Body of pancreas (tissue), 4 donors: ENCODE measurements around the gene ABHD8. TPM values are rescaled to one million over a fixed set of nuclear protein-coding genes. Genes with fewer than 3 reads are reported as not detected.
A peak's percentile ranks its signal among the peaks of the same experiment; 100 is the strongest.

ENCODE experiments used
- ATAC-seq: fragments of 150-250 bp; one replicate; pipeline ENCODE4 v1.9.1; 2016
- DNase-seq, 4 donors: peaks; one replicate each; pipeline ENCODE4 v3.0.0-alpha.2; 2019
- H3K27ac ChIP-seq, 4 donors: fragments of 200-600 bp; sonication (generic); 1 replicate in 3 of 4; 2 replicates in 1 of 4; pipeline versions ENCODE4 v1.5.1 to v1.6.1; 2016 to 2019; ENCODE audit warnings: mild to moderate bottlenecking in 1 of 4, mixed read lengths in 1 of 4, moderate library complexity in 1 of 4
- H3K27me3 ChIP-seq, 2 donors: fragments of 200-600 bp; sonication (generic); one replicate each; pipeline ENCODE4 v1.6.0; 2016; ENCODE audit warnings: mild to moderate bottlenecking in 1 of 2
- H3K36me3 ChIP-seq, 2 donors: fragments of 200-600 bp; sonication (generic); replicated peaks in 1 of 2; 2 replicates each; pipeline ENCODE4 v1.5.1; 2016; ENCODE audit warnings: low read depth in 2 of 2; ENCODE audit not compliant: insufficient read depth in 1 of 2
- H3K4me1 ChIP-seq: fragments of 200-600 bp; sonication (generic); one replicate; pipeline ENCODE4 v1.6.0; 2016
- H3K4me3 ChIP-seq, 2 donors: fragments of 200-600 bp; sonication (generic); 1 replicate in 1 of 2; 2 replicates in 1 of 2; pipeline ENCODE4 v1.5.1; 2016 to 2019
- H3K9me3 ChIP-seq, 3 donors: fragments of 200-600 bp; sonication (generic); 1 replicate in 2 of 3; 2 replicates in 1 of 3; pipeline ENCODE4 v1.5.1; 2016
- CTCF ChIP-seq, 7 experiments: fragments of 450-650 bp in 4 of 7; fragments of 200-600 bp in 3 of 7; sonication (generic) in 3 of 7; IDR thresholded peaks; one replicate each; pipeline ENCODE4 v1.5.1; 2016 to 2019; ENCODE audit warnings: antibody characterized with exemption in 7 of 7
- POLR2A ChIP-seq, 3 donors: fragments of 450-650 bp; IDR thresholded peaks; one replicate each; pipeline ENCODE4 v1.6.1; 2016; ENCODE audit warnings: antibody characterized with exemption in 3 of 3, mild to moderate bottlenecking in 2 of 3
- WGBS, 2 donors: methylation state at CpG; one replicate each; pipeline ENCODE4 v1.1.5; 2017; 5-methylcytosine and 5-hydroxymethylcytosine counted together
- intact Hi-C: fragments of 100-400 bp; cut with DNase I; formaldehyde crosslinking; loops from one replicate; pipeline ENCODE4 v1.15.1; 2023
- total RNA-seq, 2 donors: library from RNA; depleted of rRNA; stranded (reverse); fragments of >200 nt; gene quantifications; one replicate each; pipeline ENCODE4 v1.1.0, GENCODE V29; 2016

The ABHD8 gene
- total RNA-seq, 2 donors from 2014 or later, result 10.2 to 12.2 TPM

- no peak overlapping the region for H3K4me3 ChIP-seq
- no peaks in the 10 kb centered on the region for H3K36me3 ChIP-seq
- peak; percentile 39 for ATAC-seq
- H3K27ac ChIP-seq, result peak overlapping the region; percentile 81 to 97 (median 94)
- H3K27me3 ChIP-seq, result no peaks in the 10 kb centered on the region
- TF ChIP-seq CTCF (IDR thresholded peaks at IDR 0.05), result peak in 1 of 7 experiments; percentile 5
- peak; percentile 55 to 79 (median 70) for TF ChIP-seq POLR2A (IDR thresholded peaks at IDR 0.05)
- H3K4me1 ChIP-seq, result peaks cover 46% of the 10 kb centered on the region
- peak; percentile 85 to 92 (median 90) for DNase-seq
- H3K9me3 ChIP-seq, result no peaks in the 10 kb centered on the region
- intact Hi-C loops, result no loop called here
- WGBS, 2 donors, result 8 to 42% methylated on average over 5 to 16 of the region's 21 CpGs
These were observed 55.0 kb downstream of the ABHD8 start for GRCh38 chr19:17248011-17248776.

- Histone ChIP-seq H3K36me3 (no peaks in the 10 kb centered on the region), H3K4me1 (peaks cover 59% of the 10 kb centered on the region), H3K27me3 (no peaks in the 10 kb centered on the region), H3K4me3 (no peak overlapping the region), H3K27ac (peak overlapping the region; percentile 80 to 97 (median 94)), H3K9me3 (no peaks in the 10 kb centered on the region)
- TF ChIP-seq POLR2A (IDR thresholded peaks at IDR 0.05) (no peak), CTCF (IDR thresholded peaks at IDR 0.05) (no peak)
- 5 to 12% methylated on average over 18 of the region's 21 CpGs for WGBS, 2 donors
- intact Hi-C loops, result no loop called here
- ATAC-seq, result peak; percentile 8
- peak; percentile 55 to 66 (median 60) for DNase-seq
These were observed 56.4 kb downstream of the ABHD8 start for GRCh38 chr19:17246681-17247425.

GRCh38 chr19:17245535-17245984 lies 57.7 kb downstream of the ABHD8 start, which contains the start of gene NR2F6:
TSS of gene NR2F6 (minus strand) at chr19:17245919. CDS start at chr19:17245220, 699 bp downstream.
- Histone ChIP-seq H3K9me3 (no peaks in the 10 kb centered on the region), H3K27ac (peak within 1 kb of the TSS; percentile 80 to 97 (median 94)), H3K4me1 (peaks cover 72% of the 10 kb centered on the region), H3K36me3 (no peaks in the 10 kb centered on the region), H3K27me3 (no peaks in the 10 kb centered on the region), H3K4me3 (peak within 1 kb of the TSS; percentile 44 to 94)
- ATAC-seq, result no peak
- no peak for DNase-seq
- 0% methylated on average over 22 of the region's 72 CpGs; no CpG with 5 or more reads in 1 of the 2 donors for WGBS, 2 donors
- TF ChIP-seq POLR2A (IDR thresholded peaks at IDR 0.05) (no peak), CTCF (IDR thresholded peaks at IDR 0.05) (no peak)
- intact Hi-C loops, result no loop called here

- TF ChIP-seq POLR2A (IDR thresholded peaks at IDR 0.05) (no peak), CTCF (IDR thresholded peaks at IDR 0.05) (no peak)
- no peaks in the 10 kb centered on the region for H3K27me3 ChIP-seq
- peak overlapping the region; percentile 44 to 94 for H3K4me3 ChIP-seq
- DNase-seq, result peak; percentile 50 to 68 (median 68)
- 2 to 4% methylated on average over 16 to 50 of the region's 100 CpGs for WGBS, 2 donors
- peak overlapping the region; percentile 80 to 97 (median 86) for H3K27ac ChIP-seq
- peak; percentile 29 for ATAC-seq
- intact Hi-C loops, result no loop called here
- no peaks in the 10 kb centered on the region for H3K36me3 ChIP-seq
- H3K4me1 ChIP-seq, result peaks cover 77% of the 10 kb centered on the region
- H3K9me3 ChIP-seq, result no peaks in the 10 kb centered on the region
These were observed 58.3 kb downstream of the ABHD8 start for GRCh38 chr19:17244618-17245534.
